Activated CD8-positive, alpha-beta memory T cell treated with anti-CD3 and anti-CD28 coated beads, Interleukin-2, amount 50 U/mL, for 1 hour (primary cell): Measurements from ENCODE around the gene WWP2.
"Not testable (repeated sequence)": the region's sequence is repeated elsewhere in the genome, so short reads cannot be mapped to it uniquely, and the experiment has no call there.

Experiments
- DNase-seq: peaks from one replicate; pipeline ENCODE4 v3.0.0-alpha.2; 2020; ENCODE audit errors: extremely low read depth

WWP2 gene

GRCh38 chr16:69831212-69832123 is 69.3 kb downstream of the WWP2 start:
- no peak for DNase-seq

GRCh38 chr16:69833357-69834282 is 71.5 kb downstream of the WWP2 start:
- DNase-seq: no peak

GRCh38 chr16:69834807-69835466 is 72.8 kb downstream of the WWP2 start:
- DNase-seq: no peak

GRCh38 chr16:69836257-69836656 is 74.1 kb downstream of the WWP2 start:
- DNase-seq: no peak

- no peak for DNase-seq
Observed at GRCh38 chr16:69837380-69837779, 75.2 kb downstream of the WWP2 start.

- no peak for DNase-seq
Observed at GRCh38 chr16:69838489-69838888, 76.4 kb downstream of the WWP2 start.

- no peak for DNase-seq
Observed at GRCh38 chr16:69839240-69839688, 77.1 kb downstream of the WWP2 start.

- DNase-seq: no peak
Observed at GRCh38 chr16:69839798-69840409, 77.8 kb downstream of the WWP2 start.

GRCh38 chr16:69840975-69841374 is 78.8 kb downstream of the WWP2 start:
- DNase-seq: no peak

- DNase-seq: no peak
Observed at GRCh38 chr16:69844441-69844840, 82.3 kb downstream of the WWP2 start.

GRCh38 chr16:69845181-69845580 is 83.0 kb downstream of the WWP2 start:
- no peak for DNase-seq

GRCh38 chr16:69847643-69848042 is 85.5 kb downstream of the WWP2 start:
- no peak for DNase-seq

- DNase-seq: no peak
Observed at GRCh38 chr16:69848637-69849545, 86.8 kb downstream of the WWP2 start.

GRCh38 chr16:69851491-69852240 is 89.5 kb downstream of the WWP2 start:
- no peak for DNase-seq

GRCh38 chr16:69852815-69853214 is 90.7 kb downstream of the WWP2 start:
- DNase-seq: no peak

GRCh38 chr16:69853481-69853880 is 91.3 kb downstream of the WWP2 start:
- no peak for DNase-seq

- not testable (repeated sequence) for DNase-seq
Observed at GRCh38 chr16:69854776-69855175, 92.6 kb downstream of the WWP2 start.

GRCh38 chr16:69855592-69855991 is 93.5 kb downstream of the WWP2 start:
- DNase-seq: no peak

- no peak for DNase-seq
Observed at GRCh38 chr16:69858191-69859104, 96.3 kb downstream of the WWP2 start.
